ENCODE measurements around the gene BRSK1.
A peak's percentile ranks its signal among the peaks of the same experiment; 100 is the strongest.

The BRSK1 gene

GRCh38 chr19:55339105-55339888, 55.5 kb downstream of the BRSK1 start, which contains the start of gene KMT5C:
Gene KMT5C (plus strand): TSS chr19:55339876. CDS start chr19:55341937, 2,061 bp downstream.
- DNase-seq, result peak; percentile 100

GRCh38 chr19:55339889-55340783, 56.3 kb downstream of the BRSK1 start:
- DNase-seq, result no peak

GRCh38 chr19:55340784-55341147, 57.0 kb downstream of the BRSK1 start:
- DNase-seq, result no peak

GRCh38 chr19:55341171-55341588, 57.4 kb downstream of the BRSK1 start:
- DNase-seq, result no peak

- no peak for DNase-seq
Observed at GRCh38 chr19:55341595-55342531, 58.1 kb downstream of the BRSK1 start.

GRCh38 chr19:55344444-55344843, 60.6 kb downstream of the BRSK1 start:
- no peak for DNase-seq

- DNase-seq, result no peak
Observed at GRCh38 chr19:55345101-55345817, 61.5 kb downstream of the BRSK1 start.

- no peak for DNase-seq
Observed at GRCh38 chr19:55345818-55346724, 62.3 kb downstream of the BRSK1 start.

GRCh38 chr19:55346725-55347441, 63.1 kb downstream of the BRSK1 start:
- DNase-seq, result no peak

- no peak for DNase-seq
Observed at GRCh38 chr19:55347442-55348009, 63.7 kb downstream of the BRSK1 start.

GRCh38 chr19:55348317-55349034, 64.7 kb downstream of the BRSK1 start:
- no peak for DNase-seq

GRCh38 chr19:55350620-55351315, 67.0 kb downstream of the BRSK1 start:
- no peak for DNase-seq

- DNase-seq, result no peak
Observed at GRCh38 chr19:55352040-55352439, 68.2 kb downstream of the BRSK1 start.

- DNase-seq, result no peak
Observed at GRCh38 chr19:55352549-55353145, 68.8 kb downstream of the BRSK1 start.

- DNase-seq, result no peak
Observed at GRCh38 chr19:55353356-55353802, 69.6 kb downstream of the BRSK1 start.

GRCh38 chr19:55353803-55354697, 70.3 kb downstream of the BRSK1 start:
- DNase-seq, result peak; percentile 58

GRCh38 chr19:55354698-55355212, 71.0 kb downstream of the BRSK1 start, which contains the start of gene COX6B2:
Gene COX6B2 (minus strand): TSS chr19:55354719. CDS start chr19:55354521, 198 bp downstream.
- no peak for DNase-seq

All from activated CD4-positive, CD25-positive, alpha-beta regulatory T cell treated with anti-CD3 and anti-CD28 coated beads, Interleukin-2, amount 50 U/mL, for 72 hours (primary cell).